ENCODE results near the gene ZFP92. TPM values are rescaled to one million over a fixed set of nuclear protein-coding genes. Genes with fewer than 3 reads are reported as not detected.

Gene ZFP92
- total and polyA plus RNA-seq, 2 donors (not counting 3 experiments of a cell fraction or from before 2014, with no cell fraction given) = 0.36 to 1.2 TPM

- CTCF ChIA-PET = no interaction called here
- no TSS peak for BruUV-seq (replicated peaks)
- dilution Hi-C loops (cut with MboI; ENCODE audit: extremely low pct_ligation_motif_present, low sequenced_read_pairs) = no loop called here
Observed at GRCh38 chrX:153456161-153456560, 44.9 kb downstream of the ZFP92 start.

GRCh38 chrX:153456704-153457103, 45.4 kb downstream of the ZFP92 start:
- Histone ChIP-seq H3K9me3 (replicated peaks; ENCODE audit: control insufficient read depth, insufficient read depth, low read length) (no peaks in the 10 kb centered on the region), H3K9me1 (replicated peaks; ENCODE audit: control insufficient read depth, extremely low read depth, insufficient read depth, low read length) (no peaks in the 10 kb centered on the region), H3K36me3 (ENCODE audit: control insufficient read depth in 2 of 2, extremely low read depth in 1 of 2, insufficient read depth in 2 of 2, low read length in 2 of 2) (no peaks in the 10 kb centered on the region), H3K4me3 (replicated peaks in 1 of 3; ENCODE audit: insufficient read depth in 1 of 3, low read depth in 1 of 3, low read length in 3 of 3) (no peak overlapping the region), H3K9ac (replicated peaks; ENCODE audit: extremely low read depth, insufficient read depth, low read length) (no peak overlapping the region), H4K20me1 (replicated peaks; ENCODE audit: control insufficient read depth, extremely low read depth, insufficient read depth, low read length) (no peaks in the 10 kb centered on the region), H3K79me2 (ENCODE audit: control insufficient read depth, insufficient read depth, low read length) (no peaks in the 10 kb centered on the region), H3K4me1 (ENCODE audit: control insufficient read depth, extremely low read depth, insufficient read depth, low read length) (peaks cover 5% of the 10 kb centered on the region), H3K27ac (ENCODE audit: insufficient read depth, low read depth, low read length) (no peak overlapping the region), H2AFZ (ENCODE audit: low read depth, low read length) (no peak overlapping the region), H3K4me2 (ENCODE audit: insufficient read depth, low read length) (no peak overlapping the region), H3K27me3 (ENCODE audit: control insufficient read depth in 2 of 2, insufficient read depth in 2 of 2, low read length in 2 of 2) (no peaks in the 10 kb centered on the region)
- intact Hi-C loops (cut with micrococcal nuclease) (no loop called here), dilution Hi-C loops (cut with MboI; ENCODE audit: extremely low pct_ligation_motif_present, low sequenced_read_pairs) (no loop called here)
- FAIRE-seq (no peak), DNase-seq (ENCODE audit: low read depth, low spot score) (no peak)
- POLR2A ChIA-PET = no interaction called here
- CTCF ChIA-PET = no interaction called here
- no peak for TF ChIP-seq MYC (IDR thresholded peaks at IDR 0.05; ENCODE audit: low read depth, low read length)
- no peak for TF ChIP-seq FOS (IDR thresholded peaks at IDR 0.05; ENCODE audit: borderline replicate concordance, insufficient read depth, low read length)
- BruUV-seq (replicated peaks) = no TSS peak

More at GRCh38 chrX:153456161-153456560, 44.9 kb downstream of the ZFP92 start:
- intact Hi-C loops (cut with micrococcal nuclease) = no loop called here
- Histone ChIP-seq H4K20me1 (replicated peaks; ENCODE audit: control insufficient read depth, extremely low read depth, insufficient read depth, low read length) (no peaks in the 10 kb centered on the region), H3K36me3 (ENCODE audit: control insufficient read depth in 2 of 2, extremely low read depth in 1 of 2, insufficient read depth in 2 of 2, low read length in 2 of 2) (no peaks in the 10 kb centered on the region), H3K4me3 (replicated peaks in 1 of 3; ENCODE audit: insufficient read depth in 1 of 3, low read depth in 1 of 3, low read length in 3 of 3) (no peak overlapping the region), H3K27me3 (ENCODE audit: control insufficient read depth in 2 of 2, insufficient read depth in 2 of 2, low read length in 2 of 2) (no peaks in the 10 kb centered on the region), H3K4me1 (ENCODE audit: control insufficient read depth, extremely low read depth, insufficient read depth, low read length) (peaks cover 5% of the 10 kb centered on the region), H3K9me3 (replicated peaks; ENCODE audit: control insufficient read depth, insufficient read depth, low read length) (no peaks in the 10 kb centered on the region), H3K9me1 (replicated peaks; ENCODE audit: control insufficient read depth, extremely low read depth, insufficient read depth, low read length) (no peaks in the 10 kb centered on the region), H3K79me2 (ENCODE audit: control insufficient read depth, insufficient read depth, low read length) (no peaks in the 10 kb centered on the region), H3K4me2 (ENCODE audit: insufficient read depth, low read length) (no peak overlapping the region), H2AFZ (ENCODE audit: low read depth, low read length) (no peak overlapping the region), H3K27ac (ENCODE audit: insufficient read depth, low read depth, low read length) (no peak overlapping the region), H3K9ac (replicated peaks; ENCODE audit: extremely low read depth, insufficient read depth, low read length) (no peak overlapping the region)
- FAIRE-seq (no peak), DNase-seq (ENCODE audit: low read depth, low spot score) (no peak)
- TF ChIP-seq POLR2AphosphoS5 (IDR thresholded peaks at IDR 0.05; ENCODE audit: insufficient read depth, low read depth, low read length) (no peak), FOS (IDR thresholded peaks at IDR 0.05; ENCODE audit: borderline replicate concordance, insufficient read depth, low read length) (no peak), EZH2 (IDR thresholded peaks at IDR 0.05; ENCODE audit: borderline replicate concordance, low read depth, low read length, severe bottlenecking) (no peak)
- POLR2A ChIA-PET = no interaction called here

Measured in endothelial cell of umbilical vein (primary cell).